GM12878 (cell line): ENCODE results near the gene FGD5. TPM values are rescaled to one million over a fixed set of nuclear protein-coding genes. Genes with fewer than 3 reads are reported as not detected.

Experiments used
- ATAC-seq: fragments of 200-7000 bp; cut with Tn5 transposase; 3 replicates; pipeline ENCODE4 v1.9.1; 2020; ENCODE audit warnings: mild to moderate bottlenecking, moderate library complexity
- BruUV-seq: library from RNA; stranded (reverse); fragments of 400-500 nt; replicated peaks from 2 replicates; lab custom pipeline; 2021; lab: Mats Ljungman, UMichigan
- CTCF ChIA-PET: fragments of 300-600 bp; sonication (Branson Sonifier 250); formaldehyde crosslinking; extraction: SDS; loops from one replicate; lab custom pipeline; 2021; ENCODE audit warnings: inconsistent platforms; lab: Yijun Ruan, JAX
- POLR2A ChIA-PET: fragments of 350-600 bp; formaldehyde crosslinking; extraction: SDS; loops from one replicate; lab custom pipeline; 2021; ENCODE audit warnings: inconsistent platforms; lab: Charles Lee
- RAD21 ChIA-PET: fragments of 300-600 bp; sonication (Branson Sonifier 250); formaldehyde crosslinking; loops from one replicate; lab custom pipeline; 2023; ENCODE audit warnings: antibody characterized with exemption; ENCODE audit not compliant: unreplicated experiment; lab: Charles Lee
- SMC1A ChIA-PET: fragments of 300-600 bp; sonication (Branson Sonifier 250); formaldehyde crosslinking; loops from one replicate; lab custom pipeline; 2023; ENCODE audit not compliant: unreplicated experiment, uncharacterized antibody; lab: Charles Lee
- DNase-seq: peaks from one replicate; pipeline ENCODE4 v3.0.0-alpha.2; 2011; ENCODE audit warnings: low read depth, low spot score
- FAIRE-seq: peaks from 3 replicates; lab custom pipeline; 2011; peaks lifted over from hg19 to GRCh38; lab: Jason Lieb, UNC
- H2AFZ ChIP-seq: 2 replicates; pipeline ENCODE4 v1.6.0; 2011; ENCODE audit warnings: low read depth, low read length, control low read depth; ENCODE audit not compliant: control insufficient read depth
- H3K27ac ChIP-seq: 2 replicates; pipeline ENCODE4 v1.5.1; 2011; ENCODE audit warnings: control low read depth; ENCODE audit not compliant: control insufficient read depth, insufficient read depth
- H3K27me3 ChIP-seq, 2 experiments: replicated peaks in 1 of 2; 2 replicates each; pipeline versions ENCODE4 v1.6.0 to v1.6.1; 2011; ENCODE audit warnings: low read length in 1 of 2; ENCODE audit not compliant: control insufficient read depth in 2 of 2, insufficient read depth in 2 of 2
- H3K36me3 ChIP-seq, 2 experiments: 2 replicates each; pipeline ENCODE4 v1.5.1; 2011; ENCODE audit warnings: low read length in 1 of 2; ENCODE audit not compliant: control insufficient read depth in 2 of 2, insufficient read depth in 2 of 2
- H3K4me1 ChIP-seq: 2 replicates; pipeline ENCODE4 v1.6.1; 2011; ENCODE audit warnings: mild to moderate bottlenecking, low read length, moderate library complexity, mixed read lengths; ENCODE audit not compliant: control insufficient read depth, insufficient read depth
- H3K4me2 ChIP-seq: 2 replicates; pipeline ENCODE4 v1.6.0; 2011; ENCODE audit warnings: control low read depth; ENCODE audit not compliant: control insufficient read depth, insufficient read depth
- H3K4me3 ChIP-seq: fragments of 200-600 bp; sonication (generic); 2 replicates; pipeline ENCODE4 v1.5.1; 2016
- H3K79me2 ChIP-seq: 2 replicates; pipeline ENCODE4 v1.6.0; 2011; ENCODE audit warnings: low read length; ENCODE audit not compliant: control insufficient read depth, insufficient read depth
- H3K9ac ChIP-seq: 2 replicates; pipeline ENCODE4 v1.8.0; 2011; ENCODE audit warnings: low read length, control low read depth, mixed read lengths; ENCODE audit not compliant: control insufficient read depth, insufficient read depth
- H3K9me3 ChIP-seq: replicated peaks from 3 replicates; pipeline ENCODE4 v1.5.1; 2011; ENCODE audit warnings: mild to moderate bottlenecking, low read length; ENCODE audit not compliant: control insufficient read depth, insufficient read depth
- H4K20me1 ChIP-seq: 2 replicates; pipeline ENCODE4 v1.6.0; 2011; ENCODE audit not compliant: control insufficient read depth, insufficient read depth
- CBX3 ChIP-seq: fragments of 200-600 bp; sonication (generic); IDR thresholded peaks from 2 replicates; pipeline ENCODE4 v1.6.1; 2016; ENCODE audit warnings: low read depth, borderline replicate concordance
- CHD4 ChIP-seq: fragments of 200-600 bp; sonication (generic); IDR thresholded peaks from 2 replicates; pipeline ENCODE4 v1.6.1; 2016; ENCODE audit warnings: mild to moderate bottlenecking
- ESRRA ChIP-seq: IDR thresholded peaks from 2 replicates; pipeline ENCODE4 v1.6.1; 2012; ENCODE audit warnings: mild to moderate bottlenecking, low read length, improper control_type of control experiment
- IRF4 ChIP-seq: IDR thresholded peaks from 2 replicates; pipeline ENCODE4 v1.6.1; 2011; ENCODE audit warnings: low read depth, low read length
- NFYA ChIP-seq: IDR thresholded peaks from 2 replicates; pipeline ENCODE4 v1.6.1; 2011; ENCODE audit warnings: low read depth, mild to moderate bottlenecking, low read length, improper control_type of control experiment, borderline replicate concordance
- NRF1 ChIP-seq: conservative IDR thresholded peaks from 2 replicates; pipeline ENCODE4 v1.6.1; 2011; ENCODE audit warnings: mild to moderate bottlenecking, low read depth, low read length, improper control_type of control experiment
- RAD51 ChIP-seq: fragments of 450-650 bp; IDR thresholded peaks from 2 replicates; pipeline ENCODE4 v1.6.1; 2016; ENCODE audit warnings: moderate library complexity, mild to moderate bottlenecking, inconsistent platforms
- SIN3A ChIP-seq: IDR thresholded peaks from 2 replicates; pipeline ENCODE4 v1.6.1; 2012; ENCODE audit warnings: low read depth, low read length, improper control_type of control experiment
- WGBS: methylation state at CpG from one replicate; pipeline ENCODE4 v1.1.6; 2016; ENCODE audit warnings: low lambda C conversion rate; ENCODE audit not compliant: insufficient replicate concordance, insufficient coverage; ENCODE audit errors: missing lambda C conversion rate; 5-methylcytosine and 5-hydroxymethylcytosine counted together
- in situ Hi-C: fragments of 300-500 bp; cut with MboI; formaldehyde crosslinking; loops from 9 replicates; pipeline ENCODE4 v1.14.3; 2018; ENCODE audit warnings: mixed read lengths
- intact Hi-C: fragments of 100-400 bp; cut with micrococcal nuclease; formaldehyde crosslinking; loops from one replicate; pipeline ENCODE4 v1.14.2; 2022; ENCODE audit not compliant: unreplicated experiment
- polyA plus RNA-seq, 11 experiments: library from polyadenylated mRNA; depleted of rRNA in 4 of 11; unstranded in 6 of 11; stranded (reverse) in 5 of 11; fragments of >200 nt; fragmentation: Nextera tagmentation in 4 of 11; fragmentation: Illumina TruSeq in 1 of 11; extraction: Ambion mirVana in 4 of 11; extraction: Trizol in 1 of 11; gene quantifications; 1 replicate in 1 of 11; 2 replicates in 10 of 11; pipeline versions ENCODE4 v1.2.1 to v1.2.3, GENCODE V29; 2011 to 2016; ENCODE audit warnings: inconsistent platforms in 2 of 11, missing spikeins in 2 of 11, low read depth in 1 of 11
- total RNA-seq, 4 experiments: library from RNA; depleted of rRNA in 3 of 4; stranded (reverse); fragments of >200 nt in 3 of 4; fragmentation: Illumina TruSeq in 1 of 4; extraction: Trizol in 1 of 4; gene quantifications; 2 replicates each; pipeline versions ENCODE4 v1.2.1 to v1.2.3, GENCODE V29; 2013 to 2021
- TF ChIP-seq, protein P1 (sequence below): fragments of 450-650 bp; formaldehyde crosslinking; IDR thresholded peaks from 2 replicates; pipeline ENCODE4 v1.4.0; 2022; ENCODE audit warnings: mild to moderate bottlenecking, moderate library complexity
- TF ChIP-seq, protein P2 (sequence below): fragments of 450-650 bp; IDR thresholded peaks from 2 replicates; pipeline ENCODE4 v1.6.1; 2017; ENCODE audit warnings: mild to moderate bottlenecking, moderate library complexity
- TF ChIP-seq, protein P3 (sequence below): fragments of 450-650 bp; IDR thresholded peaks from 2 replicates; pipeline ENCODE4 v1.6.1; 2017; ENCODE audit warnings: antibody characterized with exemption, mild to moderate bottlenecking, moderate library complexity

The FGD5 gene
- total and polyA plus RNA-seq, 10 of the 15 experiments (the other 5 are each of a cell fraction or from before 2014, with no cell fraction given), result 0.03 to 0.13 (median 0.11) TPM; not detected in 3

DNA sequence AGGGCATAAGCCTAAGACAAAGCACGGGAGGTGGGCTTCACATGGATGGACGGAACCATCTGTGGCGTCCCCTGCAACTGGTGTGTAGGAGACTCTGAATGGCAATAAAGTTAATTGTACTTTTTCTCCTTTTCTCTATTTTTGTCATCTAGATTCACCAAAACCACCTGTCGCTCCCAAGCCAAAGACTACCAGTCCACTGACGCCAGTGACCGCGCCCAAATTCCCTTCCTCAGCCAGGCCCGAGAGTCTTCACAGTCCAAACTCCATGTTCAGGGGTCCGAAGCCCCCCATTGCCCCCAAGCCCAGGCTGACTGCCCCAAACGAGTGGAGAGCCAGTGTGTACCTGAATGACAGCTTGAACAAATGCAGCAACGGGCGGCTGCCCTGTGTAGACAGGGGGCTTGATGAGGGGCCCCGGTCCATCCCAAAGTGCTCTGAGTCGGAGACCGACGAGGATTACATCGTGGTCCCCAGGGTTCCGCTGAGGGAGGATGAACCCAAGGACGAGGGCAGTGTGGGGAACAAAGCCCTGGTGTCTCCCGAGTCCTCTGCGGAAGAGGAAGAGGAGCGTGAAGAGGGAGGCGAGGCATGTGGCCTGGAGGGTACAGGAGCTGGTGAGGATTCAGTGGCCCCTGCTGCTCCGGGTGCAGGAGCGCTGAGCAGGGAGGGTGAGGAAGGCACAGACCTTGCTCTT, at the start of gene FGD5 (continued):
- no peak for TF ChIP-seq NFYA
- no peak for TF ChIP-seq NRF1
- no peak for TF ChIP-seq CHD4
- TF ChIP-seq, protein P1, sequence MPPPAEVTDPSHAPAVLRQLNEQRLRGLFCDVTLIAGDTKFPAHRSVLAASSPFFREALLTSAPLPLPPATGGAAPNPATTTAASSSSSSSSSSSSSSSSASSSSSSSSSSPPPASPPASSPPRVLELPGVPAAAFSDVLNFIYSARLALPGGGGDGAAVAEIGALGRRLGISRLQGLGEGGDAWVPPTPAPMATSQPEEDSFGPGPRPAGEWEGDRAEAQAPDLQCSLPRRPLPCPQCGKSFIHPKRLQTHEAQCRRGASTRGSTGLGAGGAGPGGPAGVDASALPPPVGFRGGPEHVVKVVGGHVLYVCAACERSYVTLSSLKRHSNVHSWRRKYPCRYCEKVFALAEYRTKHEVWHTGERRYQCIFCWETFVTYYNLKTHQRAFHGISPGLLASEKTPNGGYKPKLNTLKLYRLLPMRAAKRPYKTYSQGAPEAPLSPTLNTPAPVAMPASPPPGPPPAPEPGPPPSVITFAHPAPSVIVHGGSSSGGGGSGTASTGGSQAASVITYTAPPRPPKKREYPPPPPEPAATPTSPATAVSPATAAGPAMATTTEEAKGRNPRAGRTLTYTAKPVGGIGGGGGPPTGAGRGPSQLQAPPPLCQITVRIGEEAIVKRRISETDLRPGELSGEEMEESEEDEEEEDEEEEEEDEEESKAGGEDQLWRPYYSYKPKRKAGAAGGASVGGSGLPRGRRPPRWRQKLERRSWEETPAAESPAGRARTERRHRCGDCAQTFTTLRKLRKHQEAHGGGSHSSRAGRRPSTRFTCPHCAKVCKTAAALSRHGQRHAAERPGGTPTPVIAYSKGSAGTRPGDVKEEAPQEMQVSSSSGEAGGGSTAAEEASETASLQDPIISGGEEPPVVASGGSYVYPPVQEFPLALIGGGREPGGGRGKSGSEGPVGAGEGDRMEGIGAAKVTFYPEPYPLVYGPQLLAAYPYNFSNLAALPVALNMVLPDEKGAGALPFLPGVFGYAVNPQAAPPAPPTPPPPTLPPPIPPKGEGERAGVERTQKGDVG (CRISPR knock-in tag), result no peak
- TF ChIP-seq SIN3A, result no peak
- no peak for TF ChIP-seq ESRRA
- no peak for TF ChIP-seq CBX3

DNA sequence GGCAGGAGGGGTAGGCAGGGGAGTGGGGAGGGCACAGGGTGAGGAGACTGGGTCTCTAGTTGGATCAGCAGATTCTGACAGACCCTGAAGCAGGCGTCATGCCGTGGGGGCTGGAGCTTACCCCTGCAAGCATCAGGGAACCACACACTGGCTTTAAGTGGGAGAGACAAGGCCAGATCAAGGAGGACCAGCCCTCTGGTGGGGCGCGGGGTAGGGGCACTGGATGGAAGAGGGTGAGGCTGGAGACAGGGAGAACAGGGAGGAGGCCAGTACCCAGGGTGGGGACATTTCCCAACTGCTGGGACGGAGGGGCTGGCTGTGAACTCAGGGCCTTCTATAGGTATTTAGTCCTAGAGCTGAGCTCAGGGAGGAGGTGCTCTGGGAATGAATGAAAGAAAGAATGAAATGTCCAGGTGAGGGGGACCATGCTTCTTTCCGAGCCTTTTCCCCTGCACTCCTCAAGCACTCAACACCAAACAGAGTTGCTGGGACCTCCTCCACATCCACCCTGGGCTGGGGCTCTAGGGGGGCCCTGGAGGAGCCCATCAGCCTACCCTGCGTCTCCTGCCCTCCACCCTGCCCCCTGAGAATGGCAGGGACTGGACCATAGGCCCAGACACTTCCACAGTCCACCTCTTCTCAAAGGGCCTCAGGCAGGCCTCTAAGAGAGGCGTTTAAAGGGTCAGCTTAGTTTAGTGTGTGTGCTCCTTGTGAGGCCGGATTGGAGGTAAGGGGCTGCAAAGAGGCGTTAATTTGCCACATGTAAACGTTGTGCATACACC, 49.0 kb upstream of the FGD5 start:
- DNase-seq, result no peak
- no peaks in the 10 kb centered on the region for H3K27me3 ChIP-seq
- H3K9me3 ChIP-seq, result no peaks in the 10 kb centered on the region
- POLR2A ChIA-PET, result no interaction called here
- no peaks in the 10 kb centered on the region for H3K79me2 ChIP-seq
- no peak overlapping the region for H2AFZ ChIP-seq
- no peaks in the 10 kb centered on the region; the same call in 1 of the 2 replicates for H4K20me1 ChIP-seq
- intact Hi-C loops (no loop called here), in situ Hi-C loops (no loop called here)
- CTCF ChIA-PET, result interaction anchor here (0.9 kb wide), 1 partner anchor 134 kb away, joined by 3 read pairs; no protein-coding TSS in a partner anchor
- H3K27ac ChIP-seq, result no peak overlapping the region
- no peak overlapping the region for H3K4me2 ChIP-seq
- H3K36me3 ChIP-seq, result no peaks in the 10 kb centered on the region
- no peak overlapping the region for H3K9ac ChIP-seq
- BruUV-seq, result no TSS peak
- no peak overlapping the region for H3K4me3 ChIP-seq
- SMC1A ChIA-PET, result no interaction called here
- FAIRE-seq, result no peak
- no peak for ATAC-seq
- RAD21 ChIA-PET, result no interaction called here
- WGBS, result 50% methylated on average over 11 of the region's 11 CpGs
- no peaks in the 10 kb centered on the region for H3K4me1 ChIP-seq
- no peak for TF ChIP-seq RAD51
- no peak for TF ChIP-seq IRF4
- TF ChIP-seq, protein P2, sequence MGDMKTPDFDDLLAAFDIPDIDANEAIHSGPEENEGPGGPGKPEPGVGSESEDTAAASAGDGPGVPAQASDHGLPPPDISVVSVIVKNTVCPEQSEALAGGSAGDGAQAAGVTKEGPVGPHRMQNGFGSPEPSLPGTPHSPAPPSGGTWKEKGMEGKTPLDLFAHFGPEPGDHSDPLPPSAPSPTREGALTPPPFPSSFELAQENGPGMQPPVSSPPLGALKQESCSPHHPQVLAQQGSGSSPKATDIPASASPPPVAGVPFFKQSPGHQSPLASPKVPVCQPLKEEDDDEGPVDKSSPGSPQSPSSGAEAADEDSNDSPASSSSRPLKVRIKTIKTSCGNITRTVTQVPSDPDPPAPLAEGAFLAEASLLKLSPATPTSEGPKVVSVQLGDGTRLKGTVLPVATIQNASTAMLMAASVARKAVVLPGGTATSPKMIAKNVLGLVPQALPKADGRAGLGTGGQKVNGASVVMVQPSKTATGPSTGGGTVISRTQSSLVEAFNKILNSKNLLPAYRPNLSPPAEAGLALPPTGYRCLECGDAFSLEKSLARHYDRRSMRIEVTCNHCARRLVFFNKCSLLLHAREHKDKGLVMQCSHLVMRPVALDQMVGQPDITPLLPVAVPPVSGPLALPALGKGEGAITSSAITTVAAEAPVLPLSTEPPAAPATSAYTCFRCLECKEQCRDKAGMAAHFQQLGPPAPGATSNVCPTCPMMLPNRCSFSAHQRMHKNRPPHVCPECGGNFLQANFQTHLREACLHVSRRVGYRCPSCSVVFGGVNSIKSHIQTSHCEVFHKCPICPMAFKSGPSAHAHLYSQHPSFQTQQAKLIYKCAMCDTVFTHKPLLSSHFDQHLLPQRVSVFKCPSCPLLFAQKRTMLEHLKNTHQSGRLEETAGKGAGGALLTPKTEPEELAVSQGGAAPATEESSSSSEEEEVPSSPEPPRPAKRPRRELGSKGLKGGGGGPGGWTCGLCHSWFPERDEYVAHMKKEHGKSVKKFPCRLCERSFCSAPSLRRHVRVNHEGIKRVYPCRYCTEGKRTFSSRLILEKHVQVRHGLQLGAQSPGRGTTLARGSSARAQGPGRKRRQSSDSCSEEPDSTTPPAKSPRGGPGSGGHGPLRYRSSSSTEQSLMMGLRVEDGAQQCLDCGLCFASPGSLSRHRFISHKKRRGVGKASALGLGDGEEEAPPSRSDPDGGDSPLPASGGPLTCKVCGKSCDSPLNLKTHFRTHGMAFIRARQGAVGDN, result no peak
- TF ChIP-seq, protein P3, sequence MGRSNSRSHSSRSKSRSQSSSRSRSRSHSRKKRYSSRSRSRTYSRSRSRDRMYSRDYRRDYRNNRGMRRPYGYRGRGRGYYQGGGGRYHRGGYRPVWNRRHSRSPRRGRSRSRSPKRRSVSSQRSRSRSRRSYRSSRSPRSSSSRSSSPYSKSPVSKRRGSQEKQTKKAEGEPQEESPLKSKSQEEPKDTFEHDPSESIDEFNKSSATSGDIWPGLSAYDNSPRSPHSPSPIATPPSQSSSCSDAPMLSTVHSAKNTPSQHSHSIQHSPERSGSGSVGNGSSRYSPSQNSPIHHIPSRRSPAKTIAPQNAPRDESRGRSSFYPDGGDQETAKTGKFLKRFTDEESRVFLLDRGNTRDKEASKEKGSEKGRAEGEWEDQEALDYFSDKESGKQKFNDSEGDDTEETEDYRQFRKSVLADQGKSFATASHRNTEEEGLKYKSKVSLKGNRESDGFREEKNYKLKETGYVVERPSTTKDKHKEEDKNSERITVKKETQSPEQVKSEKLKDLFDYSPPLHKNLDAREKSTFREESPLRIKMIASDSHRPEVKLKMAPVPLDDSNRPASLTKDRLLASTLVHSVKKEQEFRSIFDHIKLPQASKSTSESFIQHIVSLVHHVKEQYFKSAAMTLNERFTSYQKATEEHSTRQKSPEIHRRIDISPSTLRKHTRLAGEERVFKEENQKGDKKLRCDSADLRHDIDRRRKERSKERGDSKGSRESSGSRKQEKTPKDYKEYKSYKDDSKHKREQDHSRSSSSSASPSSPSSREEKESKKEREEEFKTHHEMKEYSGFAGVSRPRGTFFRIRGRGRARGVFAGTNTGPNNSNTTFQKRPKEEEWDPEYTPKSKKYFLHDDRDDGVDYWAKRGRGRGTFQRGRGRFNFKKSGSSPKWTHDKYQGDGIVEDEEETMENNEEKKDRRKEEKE, result no peak
